ENCODE measurements around the gene IMPDH1. TPM values are rescaled to one million over a fixed set of nuclear protein-coding genes. Genes with fewer than 3 reads are reported as not detected.

IMPDH1 gene
- total RNA-seq, 1 donor from 2014 or later: 91.7 TPM

- Mint-ChIP-seq H3K36me3 (ENCODE audit: low read depth) (peaks cover 36% of the 10 kb centered on the region), H3K4me3 (no peak overlapping the region), H3K27ac (no peak overlapping the region), H3K4me1 (ENCODE audit: low read depth) (peaks cover 7% of the 10 kb centered on the region), H3K9me3 (no peaks in the 10 kb centered on the region), H3K27me3 (ENCODE audit: insufficient read depth) (no peaks in the 10 kb centered on the region)
- intact Hi-C loops (cut with micrococcal nuclease): loop anchor here (1.0 kb wide), 2 partner anchors 27 to 63 kb away; no protein-coding TSS in a partner anchor
- DNase-seq (ENCODE audit: low spot score): no peak
Observed at GRCh38 chr7:128398016-128398840, 11.6 kb downstream of the IMPDH1 start.

- Mint-ChIP-seq H3K4me3 (no peak overlapping the region), H3K36me3 (ENCODE audit: low read depth) (peaks cover 31% of the 10 kb centered on the region), H3K27ac (no peak overlapping the region), H3K4me1 (ENCODE audit: low read depth) (no peaks in the 10 kb centered on the region), H3K27me3 (ENCODE audit: insufficient read depth) (no peaks in the 10 kb centered on the region), H3K9me3 (no peaks in the 10 kb centered on the region)
- no peak for DNase-seq (ENCODE audit: low spot score)
- intact Hi-C loops (cut with micrococcal nuclease): no loop called here
Observed at GRCh38 chr7:128396357-128396756, 13.4 kb downstream of the IMPDH1 start.

GRCh38 chr7:128395748-128396147 is 14.0 kb downstream of the IMPDH1 start:
- Mint-ChIP-seq H3K27me3 (ENCODE audit: insufficient read depth) (no peaks in the 10 kb centered on the region), H3K4me3 (no peak overlapping the region), H3K36me3 (ENCODE audit: low read depth) (peaks cover 25% of the 10 kb centered on the region), H3K4me1 (ENCODE audit: low read depth) (no peaks in the 10 kb centered on the region), H3K27ac (no peak overlapping the region), H3K9me3 (no peaks in the 10 kb centered on the region)
- no peak for DNase-seq (ENCODE audit: low spot score)
- intact Hi-C loops (cut with micrococcal nuclease): no loop called here

- Mint-ChIP-seq H3K27ac (no peak overlapping the region), H3K27me3 (ENCODE audit: insufficient read depth) (no peaks in the 10 kb centered on the region), H3K4me3 (no peak overlapping the region), H3K36me3 (ENCODE audit: low read depth) (peaks cover 17% of the 10 kb centered on the region), H3K4me1 (ENCODE audit: low read depth) (no peaks in the 10 kb centered on the region), H3K9me3 (no peaks in the 10 kb centered on the region)
- DNase-seq (ENCODE audit: low spot score): no peak
- intact Hi-C loops (cut with micrococcal nuclease): no loop called here
Observed at GRCh38 chr7:128394904-128395496, 14.8 kb downstream of the IMPDH1 start.

- H3K9me3 Mint-ChIP-seq: no peaks in the 10 kb centered on the region
- peaks cover 17% of the 10 kb centered on the region for H3K36me3 Mint-ChIP-seq (ENCODE audit: low read depth)
- H3K27ac Mint-ChIP-seq: no peak overlapping the region
- H3K4me1 Mint-ChIP-seq (ENCODE audit: low read depth): no peaks in the 10 kb centered on the region
- intact Hi-C loops (cut with micrococcal nuclease): no loop called here
- H3K4me3 Mint-ChIP-seq: no peak overlapping the region
- no peaks in the 10 kb centered on the region for H3K27me3 Mint-ChIP-seq (ENCODE audit: insufficient read depth)
- no peak for DNase-seq (ENCODE audit: low spot score)
Observed at GRCh38 chr7:128393526-128394330, 16.1 kb downstream of the IMPDH1 start.

GRCh38 chr7:128392446-128393327 is 17.1 kb downstream of the IMPDH1 start:
- no peaks in the 10 kb centered on the region for H3K27me3 Mint-ChIP-seq (ENCODE audit: insufficient read depth)
- no peak overlapping the region for H3K4me3 Mint-ChIP-seq
- no peaks in the 10 kb centered on the region for H3K9me3 Mint-ChIP-seq

GRCh38 chr7:128391805-128392204 is 18.0 kb downstream of the IMPDH1 start:
- no peaks in the 10 kb centered on the region for H3K9me3 Mint-ChIP-seq
- intact Hi-C loops (cut with micrococcal nuclease): no loop called here
- no peaks in the 10 kb centered on the region for H3K27me3 Mint-ChIP-seq (ENCODE audit: insufficient read depth)
- peaks cover 4% of the 10 kb centered on the region for H3K36me3 Mint-ChIP-seq (ENCODE audit: low read depth)
- H3K4me1 Mint-ChIP-seq (ENCODE audit: low read depth): no peaks in the 10 kb centered on the region
- no peak overlapping the region for H3K4me3 Mint-ChIP-seq
- no peak for DNase-seq (ENCODE audit: low spot score)
- H3K27ac Mint-ChIP-seq: no peak overlapping the region

More at GRCh38 chr7:128392446-128393327, 17.1 kb downstream of the IMPDH1 start:
- no peak for DNase-seq (ENCODE audit: low spot score)
- no peak overlapping the region for H3K27ac Mint-ChIP-seq
- H3K36me3 Mint-ChIP-seq (ENCODE audit: low read depth): peaks cover 13% of the 10 kb centered on the region
- H3K4me1 Mint-ChIP-seq (ENCODE audit: low read depth): no peaks in the 10 kb centered on the region
- intact Hi-C loops (cut with micrococcal nuclease): no loop called here

GRCh38 chr7:128390871-128391565 is 18.8 kb downstream of the IMPDH1 start:
- Mint-ChIP-seq H3K27ac (no peak overlapping the region), H3K36me3 (ENCODE audit: low read depth) (no peaks in the 10 kb centered on the region), H3K9me3 (no peaks in the 10 kb centered on the region), H3K4me3 (no peak overlapping the region), H3K4me1 (ENCODE audit: low read depth) (no peaks in the 10 kb centered on the region), H3K27me3 (ENCODE audit: insufficient read depth) (no peaks in the 10 kb centered on the region)
- DNase-seq (ENCODE audit: low spot score): no peak
- intact Hi-C loops (cut with micrococcal nuclease): no loop called here

GRCh38 chr7:128389618-128390329 is 20.0 kb downstream of the IMPDH1 start:
- H3K9me3 Mint-ChIP-seq: no peaks in the 10 kb centered on the region
- H3K36me3 Mint-ChIP-seq (ENCODE audit: low read depth): no peaks in the 10 kb centered on the region
- no peaks in the 10 kb centered on the region for H3K4me1 Mint-ChIP-seq (ENCODE audit: low read depth)
- no peaks in the 10 kb centered on the region for H3K27me3 Mint-ChIP-seq (ENCODE audit: insufficient read depth)
- no peak for DNase-seq (ENCODE audit: low spot score)
- H3K4me3 Mint-ChIP-seq: no peak overlapping the region
- intact Hi-C loops (cut with micrococcal nuclease): no loop called here
- H3K27ac Mint-ChIP-seq: no peak overlapping the region

- Mint-ChIP-seq H3K4me3 (no peak overlapping the region), H3K27ac (no peak overlapping the region), H3K27me3 (ENCODE audit: insufficient read depth) (no peaks in the 10 kb centered on the region), H3K9me3 (no peaks in the 10 kb centered on the region), H3K36me3 (ENCODE audit: low read depth) (no peaks in the 10 kb centered on the region), H3K4me1 (ENCODE audit: low read depth) (no peaks in the 10 kb centered on the region)
- intact Hi-C loops (cut with micrococcal nuclease): no loop called here
- DNase-seq (ENCODE audit: low spot score): no peak
Observed at GRCh38 chr7:128389085-128389617, 20.6 kb downstream of the IMPDH1 start.

GRCh38 chr7:128388145-128388485 is 21.7 kb downstream of the IMPDH1 start:
- no peaks in the 10 kb centered on the region for H3K27me3 Mint-ChIP-seq (ENCODE audit: insufficient read depth)
- H3K4me1 Mint-ChIP-seq (ENCODE audit: low read depth): no peaks in the 10 kb centered on the region
- H3K9me3 Mint-ChIP-seq: no peaks in the 10 kb centered on the region
- no peaks in the 10 kb centered on the region for H3K36me3 Mint-ChIP-seq (ENCODE audit: low read depth)
- no peak overlapping the region for H3K27ac Mint-ChIP-seq
- no peak overlapping the region for H3K4me3 Mint-ChIP-seq
- DNase-seq (ENCODE audit: low spot score): no peak
- intact Hi-C loops (cut with micrococcal nuclease): no loop called here
